Subcutaneous adipose tissue (tissue), 4 donors: Measurements from ENCODE around the gene GATAD2B. TPM values are rescaled to one million over a fixed set of nuclear protein-coding genes. Genes with fewer than 3 reads are reported as not detected.

ENCODE experiments used
- total RNA-seq, 4 donors: library from RNA; depleted of rRNA; stranded (reverse); fragments of >200 nt; gene quantifications; one replicate each; pipeline ENCODE4 v1.1.0, GENCODE V29; 2016
- TF ChIP-seq, protein P1 (sequence below): fragments of 450-650 bp; IDR thresholded peaks from one replicate; pipeline ENCODE4 v1.5.1; 2016; ENCODE audit warnings: low read depth, mild to moderate bottlenecking, control low read depth, antibody characterized with exemption, moderate library complexity

GATAD2B gene
- total RNA-seq, 4 donors from 2014 or later, result 14.3 to 22.3 (median 18.1) TPM

DNA sequence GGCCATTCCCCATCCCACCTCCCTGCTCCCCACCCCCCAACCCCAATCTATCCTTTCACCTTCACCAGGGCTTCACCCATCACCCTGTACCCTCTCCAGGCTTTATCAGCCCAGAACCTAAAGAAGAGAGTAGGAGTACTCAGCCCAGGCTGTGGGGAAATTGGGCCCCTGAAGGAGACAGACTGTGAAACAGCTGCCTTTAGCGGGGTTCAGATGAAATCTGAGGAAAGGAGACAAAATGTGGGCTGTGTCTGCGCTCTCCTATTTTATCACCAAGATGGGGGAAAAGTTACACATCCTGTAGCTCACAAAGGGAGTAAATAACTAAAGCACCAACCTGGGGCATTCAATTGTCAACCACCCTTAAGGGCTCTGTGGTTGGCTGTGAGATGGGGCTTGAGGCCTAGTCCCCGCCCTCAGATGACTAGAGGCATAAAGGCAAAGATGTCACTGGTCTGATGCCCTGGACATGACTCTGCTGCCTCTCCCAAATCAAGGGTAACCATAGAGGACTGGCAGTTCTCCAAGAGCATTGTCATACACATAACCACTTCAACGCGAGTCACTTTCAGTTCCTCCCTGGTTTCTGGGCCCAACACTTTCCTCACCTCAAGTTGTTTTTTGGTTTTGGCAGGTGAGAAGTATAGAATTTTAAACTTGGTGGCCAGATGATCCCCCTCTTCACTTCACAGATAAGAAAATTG is 117.6 kb downstream of the GATAD2B start:
- TF ChIP-seq, protein P1, sequence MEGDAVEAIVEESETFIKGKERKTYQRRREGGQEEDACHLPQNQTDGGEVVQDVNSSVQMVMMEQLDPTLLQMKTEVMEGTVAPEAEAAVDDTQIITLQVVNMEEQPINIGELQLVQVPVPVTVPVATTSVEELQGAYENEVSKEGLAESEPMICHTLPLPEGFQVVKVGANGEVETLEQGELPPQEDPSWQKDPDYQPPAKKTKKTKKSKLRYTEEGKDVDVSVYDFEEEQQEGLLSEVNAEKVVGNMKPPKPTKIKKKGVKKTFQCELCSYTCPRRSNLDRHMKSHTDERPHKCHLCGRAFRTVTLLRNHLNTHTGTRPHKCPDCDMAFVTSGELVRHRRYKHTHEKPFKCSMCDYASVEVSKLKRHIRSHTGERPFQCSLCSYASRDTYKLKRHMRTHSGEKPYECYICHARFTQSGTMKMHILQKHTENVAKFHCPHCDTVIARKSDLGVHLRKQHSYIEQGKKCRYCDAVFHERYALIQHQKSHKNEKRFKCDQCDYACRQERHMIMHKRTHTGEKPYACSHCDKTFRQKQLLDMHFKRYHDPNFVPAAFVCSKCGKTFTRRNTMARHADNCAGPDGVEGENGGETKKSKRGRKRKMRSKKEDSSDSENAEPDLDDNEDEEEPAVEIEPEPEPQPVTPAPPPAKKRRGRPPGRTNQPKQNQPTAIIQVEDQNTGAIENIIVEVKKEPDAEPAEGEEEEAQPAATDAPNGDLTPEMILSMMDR, result no peak

DNA sequence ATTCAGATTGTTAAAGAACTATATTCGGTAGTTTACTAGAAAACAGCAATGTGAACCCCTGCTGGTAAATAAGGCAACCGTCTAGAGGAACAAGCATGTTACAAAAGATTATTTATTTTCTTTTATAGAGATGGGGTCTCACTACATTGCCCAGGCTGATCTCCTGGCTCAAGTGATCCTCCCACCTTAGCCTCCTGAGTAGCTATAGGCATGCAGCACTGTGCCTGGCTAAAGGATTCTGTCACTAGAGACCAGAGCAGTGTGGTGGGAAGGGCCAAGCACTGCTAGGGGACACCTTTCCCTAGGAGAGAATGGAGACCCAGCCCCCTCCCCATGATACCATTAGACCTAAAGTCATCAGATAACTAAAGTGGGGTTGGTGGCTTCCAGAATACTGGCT is 118.7 kb downstream of the GATAD2B start:
- TF ChIP-seq, protein P1, result no peak

DNA sequence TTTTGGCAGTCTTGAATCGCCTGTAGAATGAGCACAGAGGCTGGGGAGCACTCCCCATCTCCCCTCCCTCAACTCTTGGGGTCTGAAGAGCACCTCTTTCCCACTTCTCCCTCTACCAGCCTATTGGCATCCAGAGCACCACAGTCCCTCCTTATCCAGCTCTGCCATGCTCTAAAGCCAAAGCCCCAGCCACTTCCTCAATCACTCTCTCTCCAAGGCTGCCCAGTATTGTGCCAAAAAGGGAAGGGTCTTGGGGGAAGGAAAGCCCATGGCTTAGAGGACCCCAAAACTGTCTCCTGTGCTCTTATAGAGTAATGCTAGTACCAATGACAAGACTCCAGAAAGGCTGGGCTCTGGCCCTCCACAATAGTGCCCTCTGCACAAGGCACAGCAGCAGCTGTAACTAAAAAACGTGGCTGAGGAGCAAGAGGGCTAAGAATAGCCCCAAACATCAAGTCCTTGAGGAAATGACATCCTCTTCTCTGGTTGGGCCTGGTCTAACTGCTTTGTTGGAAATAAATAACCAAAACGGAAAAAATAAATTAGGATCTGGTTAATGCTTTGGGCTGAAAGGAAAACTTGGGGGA is 119.2 kb downstream of the GATAD2B start:
- TF ChIP-seq, protein P1, result no peak

DNA sequence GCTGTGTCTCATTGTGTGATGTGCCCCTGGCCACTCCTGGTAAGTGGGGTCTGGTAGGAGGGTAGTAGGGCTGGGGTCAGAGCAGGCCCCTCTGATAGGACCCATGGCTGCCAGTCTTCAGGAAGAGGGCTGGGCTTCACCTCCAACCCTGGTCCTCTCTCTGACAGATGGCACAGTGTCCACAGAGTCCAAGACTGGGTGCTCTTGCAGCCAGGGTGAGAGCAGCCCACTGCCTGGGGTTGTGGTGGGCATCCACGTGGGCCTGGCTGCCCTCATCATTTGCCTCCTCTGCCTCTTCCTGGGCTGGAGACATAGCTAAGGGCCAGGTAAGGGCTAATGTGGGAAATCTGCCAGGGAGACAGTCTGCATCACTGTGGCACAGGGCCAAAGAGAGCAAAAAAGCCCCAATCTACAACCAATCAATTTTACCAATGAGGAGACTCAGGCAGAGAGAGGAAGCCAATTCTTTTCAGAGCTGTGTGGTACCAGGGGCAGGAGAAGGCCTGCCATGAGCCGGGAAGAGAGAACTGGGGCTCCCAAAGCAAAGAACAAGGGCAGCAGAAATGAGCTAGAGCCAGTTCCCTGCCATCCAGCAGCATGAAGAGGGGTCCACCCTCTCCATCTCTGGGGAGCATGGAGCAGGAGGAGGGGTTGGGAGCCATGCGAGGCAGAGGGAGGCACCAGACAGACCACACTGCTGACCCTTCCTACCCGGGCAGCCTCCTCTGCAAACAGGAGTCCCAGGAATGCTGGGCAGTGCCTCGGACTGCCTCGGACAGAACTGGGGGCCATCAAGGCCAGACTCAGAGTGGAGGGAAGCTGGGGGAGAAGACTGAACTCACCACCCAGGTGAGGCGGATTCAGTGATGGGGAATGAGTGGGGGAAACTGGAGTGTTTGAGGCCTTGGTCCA is 120.7 kb downstream of the GATAD2B start:
- TF ChIP-seq, protein P1, result no peak

DNA sequence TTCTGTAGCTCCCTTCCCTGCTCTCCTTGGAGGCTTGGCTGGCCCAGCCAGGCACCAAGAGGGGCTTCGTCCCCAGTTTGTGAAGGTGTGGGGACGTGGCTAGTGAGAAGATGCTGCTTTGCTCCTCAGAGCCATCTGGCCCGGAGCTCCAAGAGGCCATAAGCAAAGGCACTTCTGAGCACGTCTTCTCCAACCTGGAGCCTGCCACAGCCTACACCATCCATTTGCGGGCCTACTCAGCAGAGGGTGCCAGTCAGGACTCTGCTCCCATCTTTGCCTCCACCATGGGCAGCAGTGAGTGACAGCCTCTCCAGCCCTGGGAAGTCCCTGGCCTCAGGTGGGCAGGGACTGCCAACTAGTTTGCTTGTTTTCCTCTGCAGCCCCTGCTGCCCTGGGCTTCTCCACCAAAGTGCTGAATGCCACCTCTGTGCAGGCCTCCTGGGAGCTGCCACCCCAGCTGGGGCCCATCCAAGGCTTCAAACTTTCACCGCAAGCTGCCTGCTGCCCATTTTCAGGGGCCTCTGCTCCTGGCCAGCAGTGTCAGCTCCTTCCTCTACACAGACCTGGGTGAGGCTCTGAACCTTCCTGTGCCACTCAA is 121.6 kb downstream of the GATAD2B start:
- TF ChIP-seq, protein P1, result no peak

DNA sequence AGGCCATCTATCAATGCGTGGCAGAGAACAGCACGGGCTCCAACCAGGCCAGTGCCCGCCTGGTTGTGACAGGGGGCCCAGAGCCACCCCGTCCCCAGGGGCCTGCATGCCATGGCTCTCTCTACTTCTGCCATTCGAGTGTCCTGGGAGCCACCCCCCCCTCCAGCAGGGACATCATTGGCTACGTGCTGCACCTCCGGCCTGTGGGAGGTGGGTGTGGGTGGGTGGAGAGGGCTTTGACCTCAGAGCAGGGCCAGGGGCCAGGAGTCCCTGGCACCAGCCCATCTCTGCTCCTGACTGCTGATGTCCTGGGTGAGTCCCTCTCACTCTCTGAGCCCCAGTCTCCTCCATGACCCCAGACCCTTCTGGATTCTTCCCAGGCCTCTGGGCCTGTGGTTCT is 122.3 kb downstream of the GATAD2B start:
- TF ChIP-seq, protein P1, result no peak
